H9 (cell line): ENCODE data around the gene LARGE1. TPM values are rescaled to one million over a fixed set of nuclear protein-coding genes. Genes with fewer than 3 reads are reported as not detected.

ENCODE experiments used
- DNase-seq: peaks from one replicate; pipeline ENCODE4 v3.0.0-alpha.2; 2017
- H2AFZ ChIP-seq: one replicate; pipeline ENCODE4 v1.6.1; 2013; ENCODE audit warnings: mild to moderate bottlenecking, low read length, control low read depth, moderate library complexity
- H2AK5ac ChIP-seq: 2 replicates; pipeline ENCODE4 v1.6.1; 2013; ENCODE audit warnings: low read length, control low read depth, mixed read lengths; ENCODE audit not compliant: insufficient read length
- H2BK120ac ChIP-seq: one replicate; pipeline ENCODE4 v1.6.1; 2013; ENCODE audit warnings: low read depth, mild to moderate bottlenecking, low read length, control low read depth, inconsistent platforms; ENCODE audit not compliant: poor library complexity, severe bottlenecking
- H2BK12ac ChIP-seq: 2 replicates; pipeline ENCODE4 v1.6.1; 2013; ENCODE audit warnings: low read length, control low read depth, mixed read lengths, low read depth; ENCODE audit not compliant: insufficient read length
- H2BK15ac ChIP-seq: 2 replicates; pipeline ENCODE4 v1.6.1; 2013; ENCODE audit warnings: low read depth, low read length, control low read depth
- H2BK20ac ChIP-seq: one replicate; pipeline ENCODE4 v1.6.1; 2013; ENCODE audit warnings: low read depth, mild to moderate bottlenecking, low read length, control low read depth, inconsistent platforms; ENCODE audit not compliant: poor library complexity, severe bottlenecking
- H2BK5ac ChIP-seq: 2 replicates; pipeline ENCODE4 v1.6.1; 2013; ENCODE audit warnings: low read length, control low read depth, mixed read lengths; ENCODE audit not compliant: insufficient read length
- H3K14ac ChIP-seq: 2 replicates; pipeline ENCODE4 v1.6.1; 2013; ENCODE audit warnings: low read length, control low read depth; ENCODE audit not compliant: insufficient read depth
- H3K18ac ChIP-seq: 2 replicates; pipeline ENCODE4 v1.6.1; 2013; ENCODE audit warnings: low read depth, mild to moderate bottlenecking, mixed read lengths, low read length, control low read depth; ENCODE audit not compliant: insufficient read length
- H3K23ac ChIP-seq: 2 replicates; pipeline ENCODE4 v1.6.1; 2013; ENCODE audit warnings: low read length, control low read depth, mixed read lengths, low read depth; ENCODE audit not compliant: insufficient read length
- H3K23me2 ChIP-seq: 2 replicates; pipeline ENCODE4 v1.6.1; 2013; ENCODE audit warnings: low read depth, mild to moderate bottlenecking, mixed read lengths, low read length, control low read depth; ENCODE audit not compliant: insufficient read length, poor library complexity, severe bottlenecking
- H3K27ac ChIP-seq: 2 replicates; pipeline ENCODE4 v1.5.1; 2013; ENCODE audit warnings: low read length, control low read depth, mixed read lengths, low read depth; ENCODE audit not compliant: insufficient read length
- H3K27me3 ChIP-seq: 2 replicates; pipeline ENCODE4 v1.6.1; 2013; ENCODE audit warnings: low read length, control low read depth, inconsistent platforms; ENCODE audit not compliant: insufficient read depth
- H3K4ac ChIP-seq: 2 replicates; pipeline ENCODE4 v1.6.1; 2013; ENCODE audit warnings: low read depth, mild to moderate bottlenecking, control low read depth, inconsistent platforms, low read length, moderate library complexity
- H3K4me1 ChIP-seq: 2 replicates; pipeline ENCODE4 v1.6.1; 2013; ENCODE audit warnings: low read length, control low read depth, inconsistent platforms; ENCODE audit not compliant: insufficient read depth
- H3K4me2 ChIP-seq: 2 replicates; pipeline ENCODE4 v1.6.1; 2013; ENCODE audit warnings: low read length, control low read depth, mixed read lengths; ENCODE audit not compliant: insufficient read length, insufficient read depth
- H3K56ac ChIP-seq: 2 replicates; pipeline ENCODE4 v1.6.1; 2013; ENCODE audit warnings: low read depth, mild to moderate bottlenecking, mixed read lengths, low read length, control low read depth; ENCODE audit not compliant: insufficient read length
- H3K79me1 ChIP-seq: 2 replicates; pipeline ENCODE4 v1.6.1; 2013; ENCODE audit warnings: low read depth, mild to moderate bottlenecking, moderate library complexity, low read length, control low read depth, inconsistent platforms; ENCODE audit not compliant: insufficient read depth, poor library complexity, severe bottlenecking
- H3K79me2 ChIP-seq: 2 replicates; pipeline ENCODE4 v1.6.1; 2013; ENCODE audit warnings: low read length, control low read depth, inconsistent platforms; ENCODE audit not compliant: insufficient read depth
- H3K9ac ChIP-seq: 2 replicates; pipeline ENCODE4 v1.6.1; 2013; ENCODE audit warnings: low read length, control low read depth, mixed read lengths; ENCODE audit not compliant: insufficient read length; ENCODE audit errors: extremely low read depth
- H3K9me3 ChIP-seq: one replicate; pipeline ENCODE4 v1.6.1; 2013; ENCODE audit warnings: low read depth, low read length, inconsistent platforms; ENCODE audit not compliant: control insufficient read depth
- H3T11ph ChIP-seq: one replicate; pipeline ENCODE4 v1.6.1; 2013; ENCODE audit warnings: mild to moderate bottlenecking, low read length, control low read depth, inconsistent platforms
- H4K20me1 ChIP-seq: one replicate; pipeline ENCODE4 v1.6.1; 2013; ENCODE audit not compliant: control insufficient read depth, insufficient read length, insufficient read depth
- H4K5ac ChIP-seq: 2 replicates; pipeline ENCODE4 v1.6.1; 2013; ENCODE audit warnings: low read depth, mild to moderate bottlenecking, mixed read lengths, low read length, control low read depth; ENCODE audit not compliant: insufficient read length
- H4K8ac ChIP-seq: replicated peaks from 2 replicates; pipeline ENCODE4 v1.6.1; 2013; ENCODE audit warnings: low read length, control low read depth, mixed read lengths, low read depth; ENCODE audit not compliant: insufficient read length
- H4K91ac ChIP-seq: 2 replicates; pipeline ENCODE4 v1.6.1; 2013; ENCODE audit warnings: low read depth, mild to moderate bottlenecking, moderate library complexity, mixed read lengths, low read length, control low read depth; ENCODE audit not compliant: insufficient read length
- H3K27ac Mint-ChIP-seq, 3 experiments: 2 replicates in 2 of 3; 3 replicates in 1 of 3; pipeline ENCODE4 v1.8.0; 2020 to 2021; ENCODE audit warnings: mixed read lengths in 3 of 3, mild to moderate bottlenecking in 1 of 3, moderate library complexity in 1 of 3
- H3K27me3 Mint-ChIP-seq: 2 replicates; pipeline ENCODE4 v1.8.0; 2021; ENCODE audit warnings: low read depth, mild to moderate bottlenecking, moderate library complexity, mixed read lengths
- H3K36me3 Mint-ChIP-seq, 3 experiments: 2 replicates in 2 of 3; 3 replicates in 1 of 3; pipeline ENCODE4 v1.8.0; 2020 to 2021; ENCODE audit warnings: low read depth in 3 of 3, mixed read lengths in 3 of 3; ENCODE audit not compliant: insufficient read depth in 1 of 3
- H3K4me1 Mint-ChIP-seq, 2 experiments: 2 replicates each; pipeline ENCODE4 v1.8.0; 2020; ENCODE audit warnings: mixed read lengths in 2 of 2
- H3K4me3 Mint-ChIP-seq, 2 experiments: 2 replicates in 1 of 2; 3 replicates in 1 of 2; pipeline ENCODE4 v1.8.0; 2020 to 2021; ENCODE audit warnings: mild to moderate bottlenecking in 2 of 2, mixed read lengths in 2 of 2, moderate library complexity in 1 of 2
- H3K9me3 Mint-ChIP-seq, 2 experiments: 2 replicates in 1 of 2; 3 replicates in 1 of 2; pipeline ENCODE4 v1.8.0; 2020; ENCODE audit warnings: mild to moderate bottlenecking in 2 of 2, mixed read lengths in 2 of 2, moderate library complexity in 1 of 2
- CTCF ChIP-seq: fragments of 200-600 bp; sonication (generic); conservative IDR thresholded peaks from 3 replicates; pipeline ENCODE4 v1.8.0; 2021; ENCODE audit warnings: antibody characterized with exemption, mild to moderate bottlenecking
- WGBS: extraction: QIAGEN DNeasy Blood & Tissue Kit; methylation state at CpG from one replicate; pipeline ENCODE4 v1.1.7; 2013; ENCODE audit warnings: missing lambda C conversion rate, low lambda C conversion rate, mixed read lengths; ENCODE audit not compliant: insufficient read length; ENCODE audit errors: extremely low coverage; 5-methylcytosine and 5-hydroxymethylcytosine counted together
- total RNA-seq: library from RNA; stranded (reverse); gene quantifications from 2 replicates; pipeline ENCODE4 v1.2.1, GENCODE V29; 2021

The LARGE1 gene
- total RNA-seq, 1 experiment from 2014 or later, result 43.5 TPM

GRCh38 chr22:33884829-33885228 lies 35.4 kb downstream of the LARGE1 start:
- H4K5ac ChIP-seq, result no peak overlapping the region
- H2AK5ac ChIP-seq, result no peak overlapping the region
- no peak overlapping the region for H3K23ac ChIP-seq
- H2BK12ac ChIP-seq, result no peak overlapping the region
- no peak overlapping the region for H3K4me3 Mint-ChIP-seq
- H3K9me3 Mint-ChIP-seq, result no peaks in the 10 kb centered on the region
- no peak overlapping the region for H3K56ac ChIP-seq
- no peaks in the 10 kb centered on the region for H3K9me3 ChIP-seq
- H3K14ac ChIP-seq, result no peak overlapping the region
- H3K27me3 Mint-ChIP-seq, result no peaks in the 10 kb centered on the region
- no peaks in the 10 kb centered on the region for H3K23me2 ChIP-seq
- peaks cover 15% of the 10 kb centered on the region for H3K79me1 ChIP-seq
- no peak overlapping the region for H2BK5ac ChIP-seq
- H4K91ac ChIP-seq, result no peak overlapping the region
- no peak overlapping the region for H3K18ac ChIP-seq
- no peak overlapping the region for H3T11ph ChIP-seq
- no CpG with 5 or more reads among the region's 7 CpGs for WGBS
- no peak for DNase-seq
- no peak overlapping the region for H3K27ac ChIP-seq
- H3K27ac Mint-ChIP-seq, result peak overlapping the region in 1 of 3 experiments; percentile 56; a peak in 1 of 7 replicates
- H2BK15ac ChIP-seq, result no peak overlapping the region
- H4K8ac ChIP-seq, result no peak overlapping the region
- peaks cover 3% of the 10 kb centered on the region for H4K20me1 ChIP-seq
- TF ChIP-seq CTCF, result no peak
- no peak overlapping the region for H3K4me2 ChIP-seq
- H3K4ac ChIP-seq, result no peak overlapping the region
- H3K27me3 ChIP-seq, result no peaks in the 10 kb centered on the region
- H2BK120ac ChIP-seq, result no peak overlapping the region
- no peak overlapping the region for H2AFZ ChIP-seq
- H3K4me1 Mint-ChIP-seq, result peaks cover 63 to 73% of the 10 kb centered on the region in 2 experiments
- no peak overlapping the region for H2BK20ac ChIP-seq
- peaks cover 23% of the 10 kb centered on the region for H3K4me1 ChIP-seq
- H3K36me3 Mint-ChIP-seq, result peaks cover 0 to 3% (median 0%) of the 10 kb centered on the region in 3 experiments; a peak in 2 of 7 replicates
- H3K9ac ChIP-seq, result no peak overlapping the region
- H3K79me2 ChIP-seq, result peaks cover 65% of the 10 kb centered on the region; the same call in 1 of the 2 replicates
